T-cell (primary cell): ENCODE measurements around the gene ANAPC4. TPM values are rescaled to one million over a fixed set of nuclear protein-coding genes. Genes with fewer than 3 reads are reported as not detected.

Experiments used
- ATAC-seq, 4 experiments: fragments of 200-7000 bp in 3 of 4; fragments of 150-1000 bp in 1 of 4; cut with Tn5 transposase; replicated peaks in 1 of 4; 1 replicate in 3 of 4; 2 replicates in 1 of 4; pipeline ENCODE4 v1.10.0; 2021; ENCODE audit warnings: moderate library complexity in 3 of 4, mild to moderate bottlenecking in 2 of 4, moderate number of reproducible peaks in 1 of 4
- CTCF ChIA-PET, 2 donors: fragments of 300-600 bp; sonication (Branson Sonifier 250); formaldehyde crosslinking; loops; one replicate each; lab custom pipeline; 2022; ENCODE audit warnings: antibody characterized with exemption in 2 of 2; lab: Charles Lee
- POLR2A ChIA-PET, 2 donors: fragments of 300-600 bp; sonication (Branson Sonifier 250); formaldehyde crosslinking; loops; one replicate each; lab custom pipeline; 2022; ENCODE audit warnings: antibody characterized with exemption in 2 of 2; lab: Charles Lee
- DNase-seq, 35 experiments: peaks; one replicate each; pipeline versions ENCODE4 v3.0.0 to v3.0.0-alpha.2; 2013 to 2023
- H3K27ac ChIP-seq: one replicate; pipeline ENCODE4 v1.5.1; 2013; ENCODE audit warnings: low read length
- H3K27me3 ChIP-seq, 2 experiments: replicated peaks in 1 of 2; 1 replicate in 1 of 2; 2 replicates in 1 of 2; pipeline versions ENCODE4 v1.6.1 to v1.7.0; 2013; ENCODE audit warnings: low read length in 1 of 2, mixed read lengths in 1 of 2; ENCODE audit not compliant: control insufficient read depth in 2 of 2, insufficient read depth in 2 of 2; ENCODE audit errors: extremely low read depth in 1 of 2
- H3K36me3 ChIP-seq, 2 donors: 1 replicate in 1 of 2; 2 replicates in 1 of 2; pipeline versions ENCODE4 v1.6.1 to v1.7.0; 2013; ENCODE audit warnings: low read length in 1 of 2; ENCODE audit not compliant: control insufficient read depth in 2 of 2, insufficient read depth in 1 of 2; ENCODE audit errors: extremely low read depth in 1 of 2
- H3K4me1 ChIP-seq, 2 experiments: 1 replicate in 1 of 2; 2 replicates in 1 of 2; pipeline versions ENCODE4 v1.6.1 to v1.7.0; 2013; ENCODE audit warnings: low read length in 2 of 2, mixed read lengths in 1 of 2; ENCODE audit not compliant: insufficient read depth in 2 of 2, control insufficient read depth in 1 of 2; ENCODE audit errors: extremely low read depth in 1 of 2
- H3K4me3 ChIP-seq, 2 donors: 1 replicate in 1 of 2; 2 replicates in 1 of 2; pipeline versions ENCODE4 v1.5.1 to v1.7.0; 2013; ENCODE audit warnings: mild to moderate bottlenecking in 2 of 2, low read length in 1 of 2, moderate library complexity in 1 of 2; ENCODE audit not compliant: control insufficient read depth in 1 of 2; ENCODE audit errors: extremely low read depth in 1 of 2
- H3K9me3 ChIP-seq: 2 replicates; pipeline ENCODE4 v1.7.0; 2013
- H3K27ac Mint-ChIP-seq, 2 donors: one replicate each; pipeline ENCODE4 v1.8.0; 2020 to 2021; ENCODE audit warnings: mild to moderate bottlenecking in 2 of 2, mixed read lengths in 2 of 2
- H3K27me3 Mint-ChIP-seq, 2 donors: one replicate each; pipeline ENCODE4 v1.8.0; 2021 to 2022; ENCODE audit warnings: mixed read lengths in 2 of 2
- H3K36me3 Mint-ChIP-seq: one replicate; pipeline ENCODE4 v1.8.0; 2021; ENCODE audit warnings: mixed read lengths
- H3K4me1 Mint-ChIP-seq, 3 donors: one replicate each; pipeline ENCODE4 v1.8.0; 2020 to 2022; ENCODE audit warnings: mixed read lengths in 3 of 3, mild to moderate bottlenecking in 1 of 3
- H3K4me3 Mint-ChIP-seq, 3 donors: one replicate each; pipeline ENCODE4 v1.8.0; 2020 to 2022; ENCODE audit warnings: mild to moderate bottlenecking in 3 of 3, mixed read lengths in 3 of 3, moderate library complexity in 3 of 3
- H3K9me3 Mint-ChIP-seq, 3 donors: one replicate each; pipeline ENCODE4 v1.8.0; 2020 to 2022; ENCODE audit warnings: mixed read lengths in 3 of 3
- WGBS: methylation state at CpG from one replicate; pipeline ENCODE4 v1.1.5; 2013; ENCODE audit warnings: missing lambda C conversion rate; ENCODE audit not compliant: insufficient coverage; 5-methylcytosine and 5-hydroxymethylcytosine counted together
- total RNA-seq, 35 experiments: library from RNA in 6 of 35; stranded (reverse) in 6 of 35; fragments of 120-200 nt in 1 of 35; gene quantifications; one replicate each; pipeline versions ENCODE4 v1.2.1 to v1.2.4 and lab custom pipeline; 2013 to 2026

ANAPC4 gene
- total RNA-seq, 5 donors from 2014 or later (not counting 1 experiment from before 2014, with no cell fraction given): 40.4 to 56.6 (median 50.5) TPM

- no peaks in the 10 kb centered on the region for H3K27me3 ChIP-seq
- no peak overlapping the region for H3K4me3 ChIP-seq
- CTCF ChIA-PET: no interaction called here
- Mint-ChIP-seq H3K4me1 (no peaks in the 10 kb centered on the region), H3K27me3 (no peaks in the 10 kb centered on the region), H3K36me3 (peaks cover 16% of the 10 kb centered on the region), H3K9me3 (no peaks in the 10 kb centered on the region), H3K27ac (no peak overlapping the region), H3K4me3 (no peak overlapping the region)
- H3K36me3 ChIP-seq: peaks cover 3 to 21% of the 10 kb centered on the region in 2 donors
- no peak overlapping the region for H3K27ac ChIP-seq
- no peaks in the 10 kb centered on the region for H3K4me1 ChIP-seq
- no peaks in the 10 kb centered on the region for H3K9me3 ChIP-seq
- POLR2A ChIA-PET: no interaction called here
- no peak for DNase-seq
- ATAC-seq: no peak
- WGBS: 100% methylated on average over 2 of the region's 5 CpGs
These were observed 44.9 kb downstream of the ANAPC4 start for GRCh38 chr4:25421816-25422525.

DNA sequence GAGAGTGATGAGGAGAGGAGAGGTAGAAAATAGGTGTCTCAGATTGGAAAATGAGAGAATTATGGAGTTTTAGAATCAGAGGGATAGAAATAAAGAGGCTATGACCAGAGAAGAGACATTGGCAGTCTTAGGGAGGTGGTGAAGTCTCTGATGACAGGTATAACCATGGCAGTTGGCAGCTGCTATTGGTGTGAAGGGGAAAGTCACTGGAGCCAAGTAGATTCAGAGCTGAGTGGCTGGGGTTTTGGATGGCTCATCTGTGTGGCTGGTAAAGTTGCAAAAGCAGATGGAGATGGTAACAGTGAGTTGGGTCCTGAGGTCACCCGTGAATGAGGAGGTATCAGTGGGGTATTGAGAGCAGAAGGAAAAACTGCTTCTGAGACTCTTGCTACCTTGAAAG, 46.5 kb downstream of the ANAPC4 start:
- CTCF ChIA-PET: no interaction called here
- H3K4me1 Mint-ChIP-seq: no peaks in the 10 kb centered on the region
- Histone ChIP-seq H3K4me3 (no peak overlapping the region), H3K27me3 (no peaks in the 10 kb centered on the region), H3K9me3 (no peaks in the 10 kb centered on the region), H3K36me3 (peaks cover 0 to 7% of the 10 kb centered on the region in 2 donors), H3K27ac (no peak overlapping the region), H3K4me1 (no peaks in the 10 kb centered on the region)
- no peak overlapping the region for H3K4me3 Mint-ChIP-seq
- 100% methylated on average over 1 of the region's 1 CpG for WGBS
- POLR2A ChIA-PET: no interaction called here
- no peaks in the 10 kb centered on the region for H3K27me3 Mint-ChIP-seq
- no peaks in the 10 kb centered on the region for H3K9me3 Mint-ChIP-seq
- DNase-seq: no peak
- no peak for ATAC-seq
- no peak overlapping the region for H3K27ac Mint-ChIP-seq
- H3K36me3 Mint-ChIP-seq: peaks cover 8% of the 10 kb centered on the region

GRCh38 chr4:25424539-25425228, 47.6 kb downstream of the ANAPC4 start:
- Mint-ChIP-seq H3K4me1 (no peaks in the 10 kb centered on the region), H3K36me3 (peaks cover 3% of the 10 kb centered on the region), H3K9me3 (no peaks in the 10 kb centered on the region), H3K27ac (no peak overlapping the region), H3K27me3 (no peaks in the 10 kb centered on the region), H3K4me3 (no peak overlapping the region)
- DNase-seq: no peak
- Histone ChIP-seq H3K9me3 (no peaks in the 10 kb centered on the region), H3K4me3 (no peak overlapping the region), H3K36me3 (peaks cover 0 to 2% of the 10 kb centered on the region in 2 donors), H3K27me3 (no peaks in the 10 kb centered on the region), H3K4me1 (no peaks in the 10 kb centered on the region), H3K27ac (no peak overlapping the region)
- ChIA-PET CTCF (no interaction called here), POLR2A (no interaction called here)
- no peak for ATAC-seq
- 95% methylated on average over 7 of the region's 9 CpGs for WGBS

- Histone ChIP-seq H3K4me3 (no peak overlapping the region), H3K27me3 (no peaks in the 10 kb centered on the region), H3K36me3 (peaks cover 0 to 2% of the 10 kb centered on the region in 2 donors), H3K4me1 (no peaks in the 10 kb centered on the region), H3K9me3 (no peaks in the 10 kb centered on the region), H3K27ac (no peak overlapping the region)
- no peak overlapping the region for H3K4me3 Mint-ChIP-seq
- DNase-seq (no peak), ATAC-seq (no peak)
- ChIA-PET CTCF (interaction anchor here (0.6 to 0.7 kb wide), 2 partner anchors 71 to 1462 kb away, joined by 3 to 4 read pairs; no protein-coding TSS in a partner anchor), POLR2A (no interaction called here)
- WGBS: 90% methylated on average over 1 of the region's 4 CpGs
- no peak overlapping the region for H3K27ac Mint-ChIP-seq
- H3K4me1 Mint-ChIP-seq: no peaks in the 10 kb centered on the region
- H3K9me3 Mint-ChIP-seq: no peaks in the 10 kb centered on the region
- H3K36me3 Mint-ChIP-seq: no peaks in the 10 kb centered on the region
- no peaks in the 10 kb centered on the region for H3K27me3 Mint-ChIP-seq
These were observed 48.3 kb downstream of the ANAPC4 start for GRCh38 chr4:25425361-25425760.

- POLR2A ChIA-PET: no interaction called here
These were observed 50.8 kb downstream of the ANAPC4 start for GRCh38 chr4:25427871-25428270.

GRCh38 chr4:25430630-25431029, 53.6 kb downstream of the ANAPC4 start:
- no peaks in the 10 kb centered on the region for H3K4me1 Mint-ChIP-seq
- H3K9me3 Mint-ChIP-seq: no peaks in the 10 kb centered on the region
- Histone ChIP-seq H3K4me1 (no peaks in the 10 kb centered on the region), H3K9me3 (no peaks in the 10 kb centered on the region), H3K27ac (no peak overlapping the region), H3K27me3 (no peaks in the 10 kb centered on the region), H3K36me3 (no peaks in the 10 kb centered on the region), H3K4me3 (no peak overlapping the region)
- no peaks in the 10 kb centered on the region for H3K36me3 Mint-ChIP-seq
- POLR2A ChIA-PET: no interaction called here
- H3K27ac Mint-ChIP-seq: no peak overlapping the region
- no peak overlapping the region for H3K4me3 Mint-ChIP-seq
- WGBS: 93% methylated on average over 3 of the region's 5 CpGs
- ATAC-seq (no peak), DNase-seq (no peak)
- CTCF ChIA-PET: no interaction called here
- H3K27me3 Mint-ChIP-seq: no peaks in the 10 kb centered on the region

More at GRCh38 chr4:25427871-25428270, 50.8 kb downstream of the ANAPC4 start:
- Mint-ChIP-seq H3K4me3 (no peak overlapping the region), H3K36me3 (no peaks in the 10 kb centered on the region), H3K27ac (no peak overlapping the region), H3K9me3 (no peaks in the 10 kb centered on the region), H3K4me1 (no peaks in the 10 kb centered on the region), H3K27me3 (no peaks in the 10 kb centered on the region)
- H3K4me3 ChIP-seq: no peak overlapping the region
- DNase-seq: no peak
- 100% methylated on average over 1 of the region's 5 CpGs for WGBS
- CTCF ChIA-PET: interaction anchor here in 1 of 2 donors (1.1 kb wide), 1 partner anchor 12 kb away, joined by 3 read pairs; no protein-coding TSS in a partner anchor
- H3K27me3 ChIP-seq: no peaks in the 10 kb centered on the region
- ATAC-seq: no peak
- H3K4me1 ChIP-seq: no peaks in the 10 kb centered on the region
- H3K27ac ChIP-seq: no peak overlapping the region
- no peaks in the 10 kb centered on the region for H3K36me3 ChIP-seq
- H3K9me3 ChIP-seq: no peaks in the 10 kb centered on the region
